HepG2 (cell line): ENCODE data around the gene L3MBTL3. TPM values are rescaled to one million over a fixed set of nuclear protein-coding genes. Genes with fewer than 3 reads are reported as not detected.

Source experiments
- ATAC-seq: fragments of 200-7000 bp; cut with Tn5 transposase; 3 replicates; pipeline ENCODE4 v1.9.1; 2020; ENCODE audit warnings: mild to moderate bottlenecking, moderate library complexity
- BruUV-seq: library from RNA; stranded (reverse); fragments of 400-500 nt; replicated peaks from 2 replicates; lab custom pipeline; 2021; lab: Mats Ljungman, UMichigan
- CTCF ChIA-PET: fragments of 300-600 bp; formaldehyde crosslinking; extraction: SDS; loops from one replicate; lab custom pipeline; 2021; ENCODE audit warnings: low total read pairs, inconsistent platforms, low intra/inter-chr PET ratio; lab: Yijun Ruan, JAX
- POLR2A ChIA-PET: fragments of 350-600 bp; sonication (Branson Sonifier 250); formaldehyde crosslinking; loops from one replicate; lab custom pipeline; 2020; ENCODE audit warnings: antibody characterized with exemption, inconsistent platforms; lab: Yijun Ruan, JAX
- DNase-seq: peaks from one replicate; pipeline ENCODE4 v3.0.0-alpha.2; 2015; ENCODE audit warnings: low spot score
- FAIRE-seq: peaks from 3 replicates; lab custom pipeline; 2011; peaks lifted over from hg19 to GRCh38; lab: Jason Lieb, UNC
- H2AFZ ChIP-seq: one replicate; pipeline ENCODE4 v1.6.1; 2011; ENCODE audit warnings: low read length, inconsistent platforms
- H3K27ac ChIP-seq: fragments of 300-600 bp; 3 replicates; pipeline ENCODE4 v1.8.0; 2011; ENCODE audit warnings: mixed run types, mild to moderate bottlenecking, mixed read lengths, low read length, inconsistent platforms; ENCODE audit not compliant: insufficient read depth; ENCODE audit errors: extremely low read length
- H3K27me3 ChIP-seq, 2 experiments: fragments of 200-600 bp in 1 of 2; 2 replicates in 1 of 2; 3 replicates in 1 of 2; pipeline versions ENCODE4 v1.6.0 to v1.8.0; 2011; ENCODE audit warnings: low read length in 2 of 2, mild to moderate bottlenecking in 2 of 2, moderate library complexity in 2 of 2, inconsistent platforms in 1 of 2; ENCODE audit not compliant: insufficient read depth in 2 of 2, control insufficient read depth in 1 of 2
- H3K36me3 ChIP-seq, 2 experiments: fragments of 200-600 bp in 1 of 2; replicated peaks in 1 of 2; 2 replicates in 1 of 2; 3 replicates in 1 of 2; pipeline versions ENCODE4 v1.5.1 to v1.8.0; 2011; ENCODE audit warnings: low read length in 2 of 2, inconsistent platforms in 1 of 2; ENCODE audit not compliant: insufficient read depth in 2 of 2, control insufficient read depth in 1 of 2
- H3K4me1 ChIP-seq: 2 replicates; pipeline ENCODE4 v1.5.1; 2012; ENCODE audit warnings: low read length, inconsistent platforms; ENCODE audit not compliant: insufficient read depth
- H3K4me2 ChIP-seq: 2 replicates; pipeline ENCODE4 v1.6.0; 2011; ENCODE audit warnings: low read depth, low read length, inconsistent platforms
- H3K4me3 ChIP-seq, 3 experiments: fragments of 200-600 bp in 1 of 3; sonication (generic), shearing (Covaris generic) in 1 of 3; replicated peaks in 1 of 3; 2 replicates each; pipeline ENCODE4 v1.5.1; 2011 to 2016; ENCODE audit warnings: low read length in 3 of 3, inconsistent platforms in 2 of 3, low read depth in 2 of 3, mild to moderate bottlenecking in 2 of 3, control low read depth in 1 of 3, mixed read lengths in 1 of 3; ENCODE audit not compliant: insufficient read depth in 1 of 3
- H3K79me2 ChIP-seq: one replicate; pipeline ENCODE4 v1.6.1; 2011; ENCODE audit warnings: low read length, inconsistent platforms; ENCODE audit not compliant: insufficient read depth
- H3K9ac ChIP-seq: 2 replicates; pipeline ENCODE4 v1.6.0; 2011; ENCODE audit warnings: mild to moderate bottlenecking, low read depth, low read length, inconsistent platforms; ENCODE audit not compliant: insufficient read depth
- H3K9me3 ChIP-seq: 2 replicates; pipeline ENCODE4 v1.5.1; 2012; ENCODE audit warnings: mild to moderate bottlenecking, low read length
- H4K20me1 ChIP-seq: 2 replicates; pipeline ENCODE4 v1.6.0; 2011; ENCODE audit warnings: inconsistent platforms, mild to moderate bottlenecking, low read length, moderate library complexity; ENCODE audit not compliant: insufficient read depth
- CAMTA2 ChIP-seq: sonication (generic); formaldehyde crosslinking; IDR thresholded peaks from 2 replicates; pipeline ENCODE4 v1.4.0; 2020; ENCODE audit warnings: mild to moderate bottlenecking, missing genetic modification reagents, borderline replicate concordance
- CEBPB ChIP-seq: IDR thresholded peaks from 2 replicates; pipeline ENCODE4 v1.6.1; 2011; ENCODE audit warnings: low read depth, low read length, improper control_type of control experiment, borderline replicate concordance
- KDM6A ChIP-seq: IDR thresholded peaks from 2 replicates; pipeline ENCODE4 v1.6.1; 2016; ENCODE audit warnings: low read depth
- NFYB ChIP-seq: sonication (generic); formaldehyde crosslinking; IDR thresholded peaks from 2 replicates; pipeline ENCODE4 v1.4.0; 2020; ENCODE audit warnings: missing genetic modification reagents
- NR2F6 ChIP-seq, 2 experiments: IDR thresholded peaks; 2 replicates each; pipeline ENCODE4 v1.6.1; 2016; ENCODE audit warnings: antibody characterized with exemption in 1 of 2, mild to moderate bottlenecking in 1 of 2
- RBAK ChIP-seq: sonication (generic); formaldehyde crosslinking; IDR thresholded peaks from 2 replicates; pipeline ENCODE4 v1.5.1; 2020; ENCODE audit warnings: mild to moderate bottlenecking, missing genetic modification reagents
- SMYD3 ChIP-seq: sonication (generic); formaldehyde crosslinking; IDR thresholded peaks from 2 replicates; pipeline ENCODE4 v1.8.1; 2023; ENCODE audit warnings: mild to moderate bottlenecking, missing genetic modification reagents
- SRSF4 ChIP-seq: fragments of 200-400 bp; formaldehyde crosslinking; IDR thresholded peaks from one replicate; pipeline ENCODE4 v1.6.1; 2018; ENCODE audit warnings: mild to moderate bottlenecking, low read depth, low read length, moderate library complexity; ENCODE audit not compliant: poor library complexity, severe bottlenecking
- TCF7 ChIP-seq: sonication (generic); IDR thresholded peaks from 2 replicates; pipeline ENCODE4 v1.6.1; 2016; ENCODE audit warnings: antibody characterized with exemption, low read depth
- ZNF614 ChIP-seq: IDR thresholded peaks from 2 replicates; pipeline ENCODE4 v1.6.1; 2018; ENCODE audit warnings: missing biosample characterization, missing genetic modification reagents, inconsistent platforms, borderline replicate concordance
- ZNF761 ChIP-seq: sonication (generic); formaldehyde crosslinking; conservative IDR thresholded peaks from 2 replicates; pipeline ENCODE4 v1.4.0; 2020; ENCODE audit warnings: mild to moderate bottlenecking, missing genetic modification reagents
- WGBS: methylation state at CpG from one replicate; pipeline ENCODE4 v1.1.6; 2017; ENCODE audit warnings: low lambda C conversion rate; 5-methylcytosine and 5-hydroxymethylcytosine counted together
- in situ Hi-C: cut with HindIII; loops from 2 replicates; pipeline ENCODE4 v1.10.0; 2017; ENCODE audit warnings: low pct_unique_long_range_greater_than_20kb; ENCODE audit not compliant: extremely low pct_ligation_motif_present
- intact Hi-C: fragments of 100-400 bp; cut with micrococcal nuclease; formaldehyde crosslinking; loops from one replicate; pipeline ENCODE4 v1.10.0; 2022; ENCODE audit not compliant: unreplicated experiment
- polyA plus RNA-seq, 8 experiments: library from polyadenylated mRNA; depleted of rRNA in 3 of 8; stranded (reverse) in 7 of 8; unstranded in 1 of 8; fragments of >200 nt; fragmentation: Illumina TruSeq in 4 of 8; extraction: Trizol in 4 of 8; gene quantifications; 2 replicates each; pipeline versions ENCODE4 v1.2.1 to v1.2.3, GENCODE V29; 2011 to 2016; ENCODE audit warnings: low read depth in 4 of 8, missing spikeins in 1 of 8, mixed read lengths in 1 of 8; ENCODE audit not compliant: insufficient read depth in 1 of 8
- total RNA-seq, 5 experiments: library from RNA; depleted of rRNA; stranded (reverse); fragments of >200 nt; fragmentation: Illumina TruSeq; extraction: Trizol; gene quantifications; 2 replicates each; pipeline ENCODE4 v1.2.3, GENCODE V29; 2016; ENCODE audit warnings: low read depth in 1 of 5
- TF ChIP-seq, protein P1 (sequence below): sonication (generic); formaldehyde crosslinking; IDR thresholded peaks from 2 replicates; pipeline ENCODE4 v1.4.0; 2020; ENCODE audit warnings: missing genetic modification reagents
- TF ChIP-seq, protein P2 (sequence below): sonication (generic); formaldehyde crosslinking; conservative IDR thresholded peaks from 2 replicates; pipeline ENCODE4 v1.4.0; 2020; ENCODE audit warnings: missing genetic modification reagents
- TF ChIP-seq, protein P3 (sequence below): sonication (generic); formaldehyde crosslinking; IDR thresholded peaks from 2 replicates; pipeline ENCODE4 v1.4.0; 2020; ENCODE audit warnings: missing genetic modification reagents, borderline replicate concordance
- TF ChIP-seq, protein P4 (sequence below): sonication (generic); formaldehyde crosslinking; IDR thresholded peaks from 2 replicates; pipeline ENCODE4 v1.5.0; 2020; ENCODE audit warnings: mild to moderate bottlenecking, missing genetic modification reagents, moderate library complexity

L3MBTL3 gene
- total and polyA plus RNA-seq, 2 of the 13 experiments (the other 11 are each of a cell fraction or from before 2014, with no cell fraction given): 1.5 to 2.5 TPM

DNA sequence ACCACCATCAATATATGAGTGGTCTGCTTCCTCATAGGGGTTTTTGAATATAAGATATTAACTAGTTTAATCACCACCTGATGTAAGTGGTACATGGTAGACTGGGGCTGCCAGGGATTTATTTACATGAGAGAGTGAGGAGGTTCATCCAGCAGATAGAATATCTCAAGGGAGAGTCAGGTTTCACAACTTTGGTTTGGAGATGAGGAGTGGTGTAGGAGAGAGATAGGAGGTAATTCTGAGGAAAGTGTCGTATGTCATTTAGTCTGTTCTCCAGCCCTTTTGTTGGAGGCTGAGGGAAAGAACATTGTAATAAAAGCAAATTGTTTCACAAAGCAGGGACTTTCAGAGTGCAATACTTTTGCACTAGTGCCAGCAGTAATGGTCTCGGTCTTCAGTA is 16.8 kb downstream of the L3MBTL3 start (continued):
- TF ChIP-seq, protein P1, sequence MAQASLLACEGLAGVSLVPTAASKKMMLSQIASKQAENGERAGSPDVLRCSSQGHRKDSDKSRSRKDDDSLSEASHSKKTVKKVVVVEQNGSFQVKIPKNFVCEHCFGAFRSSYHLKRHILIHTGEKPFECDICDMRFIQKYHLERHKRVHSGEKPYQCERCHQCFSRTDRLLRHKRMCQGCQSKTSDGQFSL (CRISPR knock-in tag): no peak
- TF ChIP-seq SRSF4: no peak
- TF ChIP-seq ZNF761 (CRISPR knock-in tag): no peak
- no peak for TF ChIP-seq TCF7
- TF ChIP-seq NFYB (CRISPR knock-in tag): no peak
- TF ChIP-seq CEBPB: no peak
- TF ChIP-seq SMYD3: no peak
- TF ChIP-seq, protein P2, sequence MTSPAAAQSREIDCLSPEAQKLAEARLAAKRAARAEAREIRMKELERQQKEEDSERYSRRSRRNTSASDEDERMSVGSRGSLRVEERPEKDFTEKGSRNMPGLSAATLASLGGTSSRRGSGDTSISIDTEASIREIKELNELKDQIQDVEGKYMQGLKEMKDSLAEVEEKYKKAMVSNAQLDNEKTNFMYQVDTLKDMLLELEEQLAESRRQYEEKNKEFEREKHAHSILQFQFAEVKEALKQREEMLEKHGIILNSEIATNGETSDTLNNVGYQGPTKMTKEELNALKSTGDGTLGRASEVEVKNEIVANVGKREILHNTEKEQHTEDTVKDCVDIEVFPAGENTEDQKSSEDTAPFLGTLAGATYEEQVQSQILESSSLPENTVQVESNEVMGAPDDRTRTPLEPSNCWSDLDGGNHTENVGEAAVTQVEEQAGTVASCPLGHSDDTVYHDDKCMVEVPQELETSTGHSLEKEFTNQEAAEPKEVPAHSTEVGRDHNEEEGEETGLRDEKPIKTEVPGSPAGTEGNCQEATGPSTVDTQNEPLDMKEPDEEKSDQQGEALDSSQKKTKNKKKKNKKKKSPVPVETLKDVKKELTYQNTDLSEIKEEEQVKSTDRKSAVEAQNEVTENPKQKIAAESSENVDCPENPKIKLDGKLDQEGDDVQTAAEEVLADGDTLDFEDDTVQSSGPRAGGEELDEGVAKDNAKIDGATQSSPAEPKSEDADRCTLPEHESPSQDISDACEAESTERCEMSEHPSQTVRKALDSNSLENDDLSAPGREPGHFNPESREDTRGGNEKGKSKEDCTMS (CRISPR knock-in tag): no peak
- no peak for TF ChIP-seq RBAK (CRISPR knock-in tag)
- no peak for TF ChIP-seq ZNF614 (CRISPR knock-in tag)
- TF ChIP-seq NR2F6 (IDR thresholded peaks at IDR 0.05): no peak
- TF ChIP-seq NR2F6 (CRISPR knock-in tag; IDR thresholded peaks at IDR 0.05): no peak

DNA sequence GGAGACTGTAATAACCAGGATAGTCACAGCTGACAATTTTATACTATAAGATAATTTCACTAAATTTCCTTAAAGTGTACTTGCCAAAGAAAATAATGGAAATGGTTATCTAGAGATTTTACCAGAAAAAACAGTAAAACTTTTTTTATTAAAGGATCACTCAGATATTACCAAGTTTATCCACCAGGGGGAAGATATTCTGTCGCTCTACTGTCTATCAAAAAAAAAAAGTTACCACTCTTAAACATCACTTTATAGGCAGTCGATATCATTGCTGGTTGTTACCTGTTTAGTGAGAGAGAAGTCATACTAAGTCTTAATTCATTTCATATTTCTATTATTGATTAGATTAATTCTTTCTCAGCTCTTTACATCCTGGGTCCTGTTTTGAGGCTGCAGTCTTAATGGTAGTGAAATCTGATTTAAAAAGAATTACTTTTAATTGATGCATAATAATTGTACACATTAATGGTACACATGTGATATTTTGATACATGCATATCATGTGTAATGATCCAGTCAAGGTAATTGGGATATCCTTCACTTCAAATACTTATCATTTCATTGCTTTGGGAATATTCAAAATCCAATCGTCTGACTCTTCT is 18.9 kb downstream of the L3MBTL3 start:
- Histone ChIP-seq H3K79me2 (no peaks in the 10 kb centered on the region), H4K20me1 (no peaks in the 10 kb centered on the region), H3K27ac (no peak overlapping the region), H3K9me3 (no peaks in the 10 kb centered on the region), H3K4me2 (no peak overlapping the region), H3K4me3 (no peak overlapping the region), H3K9ac (no peak overlapping the region), H3K4me1 (no peaks in the 10 kb centered on the region), H3K36me3 (no peaks in the 10 kb centered on the region), H3K27me3 (no peaks in the 10 kb centered on the region), H2AFZ (no peak overlapping the region)
- no TSS peak for BruUV-seq
- ChIA-PET CTCF (interaction anchor here (1.4 kb wide), 1 partner anchor 723 kb away, joined by 6 read pairs; no protein-coding TSS in a partner anchor), POLR2A (no interaction called here)
- in situ Hi-C loops (no loop called here), intact Hi-C loops (loop anchor here (1.0 kb wide), 1 partner anchor 723 kb away; no protein-coding TSS in a partner anchor)
- DNase-seq (no peak), FAIRE-seq (no peak), ATAC-seq (no peak)
- WGBS: 11% methylated on average over 3 of the region's 3 CpGs
- TF ChIP-seq KDM6A (CRISPR knock-in tag) (no peak), CAMTA2 (CRISPR knock-in tag) (no peak)
- TF ChIP-seq, protein P3, sequence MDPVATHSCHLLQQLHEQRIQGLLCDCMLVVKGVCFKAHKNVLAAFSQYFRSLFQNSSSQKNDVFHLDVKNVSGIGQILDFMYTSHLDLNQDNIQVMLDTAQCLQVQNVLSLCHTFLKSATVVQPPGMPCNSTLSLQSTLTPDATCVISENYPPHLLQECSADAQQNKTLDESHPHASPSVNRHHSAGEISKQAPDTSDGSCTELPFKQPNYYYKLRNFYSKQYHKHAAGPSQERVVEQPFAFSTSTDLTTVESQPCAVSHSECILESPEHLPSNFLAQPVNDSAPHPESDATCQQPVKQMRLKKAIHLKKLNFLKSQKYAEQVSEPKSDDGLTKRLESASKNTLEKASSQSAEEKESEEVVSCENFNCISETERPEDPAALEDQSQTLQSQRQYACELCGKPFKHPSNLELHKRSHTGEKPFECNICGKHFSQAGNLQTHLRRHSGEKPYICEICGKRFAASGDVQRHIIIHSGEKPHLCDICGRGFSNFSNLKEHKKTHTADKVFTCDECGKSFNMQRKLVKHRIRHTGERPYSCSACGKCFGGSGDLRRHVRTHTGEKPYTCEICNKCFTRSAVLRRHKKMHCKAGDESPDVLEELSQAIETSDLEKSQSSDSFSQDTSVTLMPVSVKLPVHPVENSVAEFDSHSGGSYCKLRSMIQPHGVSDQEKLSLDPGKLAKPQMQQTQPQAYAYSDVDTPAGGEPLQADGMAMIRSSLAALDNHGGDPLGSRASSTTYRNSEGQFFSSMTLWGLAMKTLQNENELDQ (CRISPR knock-in tag): no peak
- TF ChIP-seq, protein P4, sequence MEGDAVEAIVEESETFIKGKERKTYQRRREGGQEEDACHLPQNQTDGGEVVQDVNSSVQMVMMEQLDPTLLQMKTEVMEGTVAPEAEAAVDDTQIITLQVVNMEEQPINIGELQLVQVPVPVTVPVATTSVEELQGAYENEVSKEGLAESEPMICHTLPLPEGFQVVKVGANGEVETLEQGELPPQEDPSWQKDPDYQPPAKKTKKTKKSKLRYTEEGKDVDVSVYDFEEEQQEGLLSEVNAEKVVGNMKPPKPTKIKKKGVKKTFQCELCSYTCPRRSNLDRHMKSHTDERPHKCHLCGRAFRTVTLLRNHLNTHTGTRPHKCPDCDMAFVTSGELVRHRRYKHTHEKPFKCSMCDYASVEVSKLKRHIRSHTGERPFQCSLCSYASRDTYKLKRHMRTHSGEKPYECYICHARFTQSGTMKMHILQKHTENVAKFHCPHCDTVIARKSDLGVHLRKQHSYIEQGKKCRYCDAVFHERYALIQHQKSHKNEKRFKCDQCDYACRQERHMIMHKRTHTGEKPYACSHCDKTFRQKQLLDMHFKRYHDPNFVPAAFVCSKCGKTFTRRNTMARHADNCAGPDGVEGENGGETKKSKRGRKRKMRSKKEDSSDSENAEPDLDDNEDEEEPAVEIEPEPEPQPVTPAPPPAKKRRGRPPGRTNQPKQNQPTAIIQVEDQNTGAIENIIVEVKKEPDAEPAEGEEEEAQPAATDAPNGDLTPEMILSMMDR (CRISPR knock-in tag): 0 out of 2 replicates have a peak, but pooled peaks have one; percentile 3
